CD4-positive, alpha-beta memory T cell (primary cell): ENCODE measurements around the gene GCKR. TPM values are rescaled to one million over a fixed set of nuclear protein-coding genes. Genes with fewer than 3 reads are reported as not detected.
"Not testable (repeated sequence)": the region's sequence is repeated elsewhere in the genome, so short reads cannot be mapped to it uniquely, and the experiment has no call there.

Source experiments
- CTCF ChIA-PET: fragments of 350-600 bp; sonication (Branson Sonifier 250); formaldehyde crosslinking; loops from one replicate; lab custom pipeline; 2021; ENCODE audit warnings: inconsistent platforms; ENCODE audit not compliant: partially characterized antibody; lab: Charles Lee
- POLR2A ChIA-PET: fragments of 350-600 bp; sonication (Branson Sonifier 250); formaldehyde crosslinking; loops from one replicate; lab custom pipeline; 2021; ENCODE audit not compliant: partially characterized antibody; lab: Charles Lee
- DNase-seq, 5 donors: peaks; one replicate each; pipeline versions ENCODE4 v3.0.0 to v3.0.0-alpha.2; 2020 to 2022; ENCODE audit warnings: mixed read lengths in 1 of 5
- H3K27ac ChIP-seq: one replicate; pipeline ENCODE4 v1.7.0; 2013; ENCODE audit warnings: low read depth, low read length
- H3K27me3 ChIP-seq: 2 replicates; pipeline ENCODE4 v1.7.0; 2013; ENCODE audit warnings: mild to moderate bottlenecking, low read length, moderate library complexity; ENCODE audit not compliant: insufficient read depth
- H3K36me3 ChIP-seq: 2 replicates; pipeline ENCODE4 v1.7.0; 2013; ENCODE audit warnings: mild to moderate bottlenecking, low read length, moderate library complexity; ENCODE audit not compliant: insufficient read depth
- H3K4me1 ChIP-seq: 2 replicates; pipeline ENCODE4 v1.7.0; 2013; ENCODE audit warnings: mild to moderate bottlenecking, low read length, moderate library complexity; ENCODE audit not compliant: insufficient read depth
- H3K4me3 ChIP-seq, 2 donors: one replicate each; pipeline ENCODE4 v1.7.0; 2013; ENCODE audit warnings: low read length in 2 of 2, mild to moderate bottlenecking in 1 of 2
- H3K9me3 ChIP-seq, 2 donors: one replicate each; pipeline ENCODE4 v1.7.0; 2013; ENCODE audit warnings: low read length in 2 of 2, control low read depth in 1 of 2; ENCODE audit not compliant: control insufficient read depth in 1 of 2
- H3K27ac Mint-ChIP-seq, 7 donors: one replicate each; pipeline ENCODE4 v1.8.0; 2020 to 2021; ENCODE audit warnings: mixed read lengths in 7 of 7, mild to moderate bottlenecking in 6 of 7, inconsistent platforms in 3 of 7, moderate library complexity in 3 of 7
- H3K27me3 Mint-ChIP-seq, 2 donors: one replicate each; pipeline ENCODE4 v1.8.0; 2020 to 2021; ENCODE audit warnings: mixed read lengths in 2 of 2
- H3K36me3 Mint-ChIP-seq, 2 donors: one replicate each; pipeline ENCODE4 v1.8.0; 2020 to 2021; ENCODE audit warnings: mixed read lengths in 2 of 2, inconsistent platforms in 1 of 2, mild to moderate bottlenecking in 1 of 2
- H3K4me1 Mint-ChIP-seq, 4 donors: one replicate each; pipeline ENCODE4 v1.8.0; 2020 to 2021; ENCODE audit warnings: mixed read lengths in 4 of 4, mild to moderate bottlenecking in 1 of 4
- H3K4me3 Mint-ChIP-seq, 8 donors: one replicate each; pipeline ENCODE4 v1.8.0; 2020 to 2021; ENCODE audit warnings: mixed read lengths in 8 of 8, mild to moderate bottlenecking in 7 of 8, moderate library complexity in 6 of 8, inconsistent platforms in 3 of 8
- H3K9me3 Mint-ChIP-seq, 8 donors: one replicate each; pipeline ENCODE4 v1.8.0; 2020 to 2021; ENCODE audit warnings: mixed read lengths in 8 of 8, mild to moderate bottlenecking in 5 of 8, inconsistent platforms in 3 of 8, moderate library complexity in 1 of 8
- intact Hi-C: fragments of 100-400 bp; cut with micrococcal nuclease; formaldehyde crosslinking; loops from one replicate; pipeline ENCODE4 v1.15.1; 2023
- polyA plus RNA-seq, 2 donors: library from polyadenylated mRNA; unstranded; fragments of 300-500 nt; fragmentation: Illumina TruSeq; gene quantifications; one replicate each; pipeline ENCODE4 v1.2.3, GENCODE V29; 2021
- total RNA-seq, 2 experiments: library from RNA; stranded (reverse); gene quantifications; one replicate each; pipeline ENCODE4 v1.2.3, GENCODE V29; 2021

The GCKR gene
- total and polyA plus RNA-seq, 4 experiments from 2014 or later = not detected

GRCh38 chr2:27551514-27551913 lies 54.9 kb downstream of the GCKR start:
- Histone ChIP-seq H3K4me1 (no peaks in the 10 kb centered on the region), H3K9me3 (no peaks in the 10 kb centered on the region), H3K27me3 (no peaks in the 10 kb centered on the region), H3K27ac (no peak overlapping the region), H3K36me3 (no peaks in the 10 kb centered on the region), H3K4me3 (no peak overlapping the region)
- Mint-ChIP-seq H3K27ac (no peak overlapping the region), H3K27me3 (peaks cover 3 to 6% of the 10 kb centered on the region in 2 donors), H3K4me3 (no peak overlapping the region), H3K36me3 (no peaks in the 10 kb centered on the region), H3K9me3 (peaks cover 0 to 2% (median 0%) of the 10 kb centered on the region in 8 donors), H3K4me1 (no peaks in the 10 kb centered on the region)
- ChIA-PET CTCF (no interaction called here), POLR2A (no interaction called here)
- no peak for DNase-seq
- intact Hi-C loops = no loop called here

- H3K36me3 ChIP-seq = no peaks in the 10 kb centered on the region
- intact Hi-C loops = no loop called here
- Mint-ChIP-seq H3K36me3 (no peaks in the 10 kb centered on the region), H3K27me3 (peaks cover 3 to 6% of the 10 kb centered on the region in 2 donors), H3K27ac (no peak overlapping the region), H3K4me3 (no peak overlapping the region), H3K4me1 (no peaks in the 10 kb centered on the region), H3K9me3 (peaks cover 0 to 2% (median 0%) of the 10 kb centered on the region in 8 donors)
- ChIA-PET POLR2A (no interaction called here), CTCF (no interaction called here)
- H3K9me3 ChIP-seq = no peaks in the 10 kb centered on the region
- H3K27ac ChIP-seq = no peak overlapping the region
- DNase-seq = no peak
- H3K4me1 ChIP-seq = no peaks in the 10 kb centered on the region
- H3K27me3 ChIP-seq = no peaks in the 10 kb centered on the region
- H3K4me3 ChIP-seq = no peak overlapping the region
Measured at GRCh38 chr2:27552941-27553340, 56.3 kb downstream of the GCKR start.

- H3K36me3 ChIP-seq, H3K27me3 Mint-ChIP-seq, H3K4me1 ChIP-seq, DNase-seq, CTCF ChIA-PET, H3K4me1 Mint-ChIP-seq, H3K27ac ChIP-seq, H3K4me3 ChIP-seq, POLR2A ChIA-PET, H3K9me3 ChIP-seq, H3K4me3 Mint-ChIP-seq, H3K36me3 Mint-ChIP-seq, H3K9me3 Mint-ChIP-seq, intact Hi-C loops, H3K27ac Mint-ChIP-seq, H3K27me3 ChIP-seq: not testable (repeated sequence)
Measured at GRCh38 chr2:27554451-27554850, 57.8 kb downstream of the GCKR start.

- Histone ChIP-seq H3K9me3 (no peaks in the 10 kb centered on the region), H3K4me1 (no peaks in the 10 kb centered on the region), H3K27me3 (no peaks in the 10 kb centered on the region), H3K4me3 (no peak overlapping the region), H3K36me3 (no peaks in the 10 kb centered on the region), H3K27ac (no peak overlapping the region)
- Mint-ChIP-seq H3K4me3 (no peak overlapping the region), H3K27me3 (peaks cover 9 to 12% of the 10 kb centered on the region in 2 donors), H3K9me3 (peaks cover 0 to 2% (median 0%) of the 10 kb centered on the region in 8 donors), H3K27ac (no peak overlapping the region), H3K36me3 (no peaks in the 10 kb centered on the region), H3K4me1 (no peaks in the 10 kb centered on the region)
- ChIA-PET CTCF (no interaction called here), POLR2A (no interaction called here)
- no peak for DNase-seq
- intact Hi-C loops = no loop called here
Measured at GRCh38 chr2:27559228-27559627, 62.6 kb downstream of the GCKR start.

- no peaks in the 10 kb centered on the region for H3K9me3 ChIP-seq
- Mint-ChIP-seq H3K9me3 (peaks cover 0 to 2% (median 0%) of the 10 kb centered on the region in 8 donors), H3K27me3 (peaks cover 17 to 18% of the 10 kb centered on the region in 2 donors), H3K27ac (no peak overlapping the region), H3K4me3 (no peak overlapping the region), H3K4me1 (no peaks in the 10 kb centered on the region), H3K36me3 (no peaks in the 10 kb centered on the region)
- H3K36me3 ChIP-seq = no peaks in the 10 kb centered on the region
- no peak overlapping the region for H3K4me3 ChIP-seq
- no peak for DNase-seq
- intact Hi-C loops = no loop called here
- H3K27ac ChIP-seq = no peak overlapping the region
- H3K4me1 ChIP-seq = no peaks in the 10 kb centered on the region
- POLR2A ChIA-PET = no interaction called here
- no peaks in the 10 kb centered on the region for H3K27me3 ChIP-seq
- CTCF ChIA-PET = no interaction called here
Measured at GRCh38 chr2:27561060-27561459, 64.4 kb downstream of the GCKR start.

GRCh38 chr2:27566628-27567027 lies 70.0 kb downstream of the GCKR start:
- Histone ChIP-seq H3K27ac (no peak overlapping the region), H3K9me3 (no peaks in the 10 kb centered on the region), H3K36me3 (no peaks in the 10 kb centered on the region), H3K27me3 (peaks cover 8% of the 10 kb centered on the region), H3K4me3 (no peak overlapping the region), H3K4me1 (no peaks in the 10 kb centered on the region)
- POLR2A ChIA-PET = no interaction called here
- Mint-ChIP-seq H3K36me3 (peaks cover 0 to 2% of the 10 kb centered on the region in 2 donors), H3K27me3 (peaks cover 33 to 39% of the 10 kb centered on the region in 2 donors), H3K9me3 (peaks cover 0 to 10% (median under 1%) of the 10 kb centered on the region in 8 donors), H3K27ac (no peak overlapping the region), H3K4me1 (no peaks in the 10 kb centered on the region), H3K4me3 (no peak overlapping the region)
- CTCF ChIA-PET = no interaction called here
- DNase-seq = no peak
- intact Hi-C loops = no loop called here

- no peak for DNase-seq
- ChIA-PET POLR2A (no interaction called here), CTCF (interaction anchor here (1.1 kb wide), 1 partner anchor 16 kb away, joined by 3 read pairs; no protein-coding TSS in a partner anchor)
- Histone ChIP-seq H3K27me3 (peaks cover 8% of the 10 kb centered on the region), H3K4me3 (no peak overlapping the region), H3K4me1 (no peaks in the 10 kb centered on the region), H3K9me3 (no peaks in the 10 kb centered on the region), H3K27ac (no peak overlapping the region), H3K36me3 (no peaks in the 10 kb centered on the region)
- Mint-ChIP-seq H3K4me1 (no peaks in the 10 kb centered on the region), H3K27ac (no peak overlapping the region), H3K4me3 (no peak overlapping the region), H3K36me3 (peaks cover 0 to 4% of the 10 kb centered on the region in 2 donors), H3K27me3 (peaks cover 29 to 33% of the 10 kb centered on the region in 2 donors), H3K9me3 (peaks cover 0 to 16% (median 3%) of the 10 kb centered on the region in 8 donors)
- intact Hi-C loops = no loop called here
Measured at GRCh38 chr2:27569398-27569797, 72.8 kb downstream of the GCKR start.

GRCh38 chr2:27571197-27571596 lies 74.6 kb downstream of the GCKR start:
- Mint-ChIP-seq H3K9me3 (peaks cover 0 to 16% (median 9%) of the 10 kb centered on the region in 8 donors), H3K4me3 (no peak overlapping the region), H3K27ac (no peak overlapping the region), H3K36me3 (peaks cover 0 to 4% of the 10 kb centered on the region in 2 donors), H3K27me3 (peaks cover 20 to 24% of the 10 kb centered on the region in 2 donors), H3K4me1 (no peaks in the 10 kb centered on the region)
- no peak for DNase-seq
- H3K27ac ChIP-seq = no peak overlapping the region
- no peaks in the 10 kb centered on the region for H3K4me1 ChIP-seq
- intact Hi-C loops = no loop called here
- POLR2A ChIA-PET = no interaction called here
- CTCF ChIA-PET = no interaction called here
- peaks cover 8% of the 10 kb centered on the region for H3K27me3 ChIP-seq
- H3K36me3 ChIP-seq = no peaks in the 10 kb centered on the region
- no peak overlapping the region for H3K4me3 ChIP-seq
- no peaks in the 10 kb centered on the region for H3K9me3 ChIP-seq
